ENCODE results near the gene LTBP2.
A peak's percentile ranks its signal among the peaks of the same experiment; 100 is the strongest.

Gene LTBP2

GRCh38 chr14:74571901-74572725, 39.9 kb downstream of the LTBP2 start:
- peak; percentile 99 for DNase-seq (ENCODE audit: low read depth)

- DNase-seq (ENCODE audit: low read depth) = peak; percentile 68
These were observed 40.6 kb downstream of the LTBP2 start for GRCh38 chr14:74571441-74571841.

GRCh38 chr14:74570696-74571095, 41.3 kb downstream of the LTBP2 start:
- no peak for DNase-seq (ENCODE audit: low read depth)

- peak; percentile 71 for DNase-seq (ENCODE audit: low read depth)
These were observed 42.0 kb downstream of the LTBP2 start for GRCh38 chr14:74569806-74570591.

GRCh38 chr14:74569387-74569786, 42.6 kb downstream of the LTBP2 start:
- DNase-seq (ENCODE audit: low read depth) = no peak

- DNase-seq (ENCODE audit: low read depth) = peak; percentile 62
These were observed 43.1 kb downstream of the LTBP2 start for GRCh38 chr14:74568911-74569310.

GRCh38 chr14:74568380-74568649, 43.7 kb downstream of the LTBP2 start:
- no peak for DNase-seq (ENCODE audit: low read depth)

- DNase-seq (ENCODE audit: low read depth) = no peak
These were observed 44.2 kb downstream of the LTBP2 start for GRCh38 chr14:74567646-74568379.

- no peak for DNase-seq (ENCODE audit: low read depth)
These were observed 44.8 kb downstream of the LTBP2 start for GRCh38 chr14:74567219-74567618.

- peak; percentile 13 for DNase-seq (ENCODE audit: low read depth)
These were observed 45.6 kb downstream of the LTBP2 start for GRCh38 chr14:74566174-74567141.

GRCh38 chr14:74563586-74564159, 48.4 kb downstream of the LTBP2 start:
- DNase-seq (ENCODE audit: low read depth) = no peak

GRCh38 chr14:74563233-74563585, 48.8 kb downstream of the LTBP2 start:
- DNase-seq (ENCODE audit: low read depth) = peak; percentile 62

GRCh38 chr14:74562515-74563232, 49.4 kb downstream of the LTBP2 start:
- no peak for DNase-seq (ENCODE audit: low read depth)

- peak; percentile 34 for DNase-seq (ENCODE audit: low read depth)
These were observed 53.4 kb downstream of the LTBP2 start for GRCh38 chr14:74558655-74559054.

GRCh38 chr14:74557691-74558090, 54.3 kb downstream of the LTBP2 start:
- DNase-seq (ENCODE audit: low read depth) = no peak

GRCh38 chr14:74555476-74556050, 56.5 kb downstream of the LTBP2 start:
- DNase-seq (ENCODE audit: low read depth) = no peak

GRCh38 chr14:74554742-74555362, 57.2 kb downstream of the LTBP2 start:
- DNase-seq (ENCODE audit: low read depth) = no peak

- DNase-seq (ENCODE audit: low read depth) = peak; percentile 51
These were observed 59.4 kb downstream of the LTBP2 start for GRCh38 chr14:74552623-74553022.

GRCh38 chr14:74551431-74552371, 60.3 kb downstream of the LTBP2 start:
- no peak for DNase-seq (ENCODE audit: low read depth)

All from EH (cell line).